AG04449 (cell line): ENCODE measurements around the gene NKG7.
"Not testable (repeated sequence)": the region's sequence is repeated elsewhere in the genome, so short reads cannot be mapped to it uniquely, and the experiment has no call there.

Experiments
- CTCF ChIA-PET: fragments of 350-600 bp; formaldehyde crosslinking; extraction: SDS; loops from one replicate; lab custom pipeline; 2021; ENCODE audit warnings: antibody characterized with exemption; lab: Yijun Ruan, JAX
- POLR2A ChIA-PET: fragments of 400-600, 350-600 bp; formaldehyde crosslinking; extraction: SDS; loops from one replicate; lab custom pipeline; 2020; ENCODE audit warnings: antibody characterized with exemption, inconsistent platforms; lab: Yijun Ruan, JAX
- DNase-seq: peaks from one replicate; pipeline ENCODE4 v3.0.0-alpha.2; 2010; ENCODE audit warnings: low read depth, low spot score
- H3K4me3 ChIP-seq: 2 replicates; pipeline ENCODE4 v1.5.1; 2011; ENCODE audit warnings: low read depth, mild to moderate bottlenecking, control low read depth, low read length
- CTCF ChIP-seq: IDR thresholded peaks from one replicate; pipeline ENCODE4 v1.5.1; 2011; ENCODE audit warnings: mild to moderate bottlenecking, moderate library complexity, low read length, control low read depth, inconsistent platforms; ENCODE audit not compliant: insufficient read depth; ENCODE audit errors: missing control alignments

NKG7 gene

GRCh38 chr19:51417107-51417809 is 44.8 kb upstream of the NKG7 start, which contains the start of gene SIGLEC10:
SIGLEC10 (minus strand) TSS chr19:51417642; CDS start chr19:51417581, 61 bp downstream.
- ChIA-PET POLR2A (no interaction called here), CTCF (interaction anchor here (1.0 to 1.5 kb wide), 3 partner anchors 17 to 21 kb away, joined by 3 to 4 read pairs (median 4); no protein-coding TSS in a partner anchor)
- no peak for TF ChIP-seq CTCF
- DNase-seq: no peak
- H3K4me3 ChIP-seq: no peak within 1 kb of the TSS

GRCh38 chr19:51416422-51416821 is 44.0 kb upstream of the NKG7 start:
- H3K4me3 ChIP-seq, DNase-seq, POLR2A ChIA-PET, CTCF ChIA-PET: not testable (repeated sequence)

GRCh38 chr19:51415187-51415586 is 42.7 kb upstream of the NKG7 start:
- no peak for DNase-seq
- ChIA-PET CTCF (no interaction called here), POLR2A (no interaction called here)
- no peak for TF ChIP-seq CTCF
- H3K4me3 ChIP-seq: no peak overlapping the region

- H3K4me3 ChIP-seq: no peak overlapping the region
- CTCF ChIA-PET: no interaction called here
- POLR2A ChIA-PET: no interaction called here
- DNase-seq: no peak
- TF ChIP-seq CTCF: no peak
Measured at GRCh38 chr19:51410950-51411748, 38.7 kb upstream of the NKG7 start.

GRCh38 chr19:51407511-51408131 is 35.2 kb upstream of the NKG7 start:
- ChIA-PET POLR2A (no interaction called here), CTCF (interaction anchor here (0.7 to 1.3 kb wide), 4 partner anchors 9 to 69 kb away, joined by 3 to 10 read pairs (median 5); no protein-coding TSS in a partner anchor)
- no peak overlapping the region for H3K4me3 ChIP-seq
- TF ChIP-seq CTCF: peak; percentile 14
- DNase-seq: no peak

- H3K4me3 ChIP-seq: no peak overlapping the region
- no peak for DNase-seq
- TF ChIP-seq CTCF: no peak
- POLR2A ChIA-PET: no interaction called here
- CTCF ChIA-PET: no interaction called here
Measured at GRCh38 chr19:51402117-51402516, 29.7 kb upstream of the NKG7 start.

- H3K4me3 ChIP-seq, POLR2A ChIA-PET, DNase-seq: not testable (repeated sequence)
- CTCF ChIA-PET: interaction anchor here (0.9 to 4.4 kb wide), 5 partner anchors 8 to 262 kb away, joined by 3 to 26 read pairs (median 3); partner anchors contain the start of gene SIGLEC10
Measured at GRCh38 chr19:51399936-51400335, 27.5 kb upstream of the NKG7 start.
